Germinal center (tissue), 1 donor: Measurements from ENCODE around the gene TNS3.

Source experiments
- DNase-seq: peaks from one replicate; pipeline ENCODE4 v3.0.0; 2012; ENCODE audit warnings: mixed read lengths, low spot score

Gene TNS3

DNA sequence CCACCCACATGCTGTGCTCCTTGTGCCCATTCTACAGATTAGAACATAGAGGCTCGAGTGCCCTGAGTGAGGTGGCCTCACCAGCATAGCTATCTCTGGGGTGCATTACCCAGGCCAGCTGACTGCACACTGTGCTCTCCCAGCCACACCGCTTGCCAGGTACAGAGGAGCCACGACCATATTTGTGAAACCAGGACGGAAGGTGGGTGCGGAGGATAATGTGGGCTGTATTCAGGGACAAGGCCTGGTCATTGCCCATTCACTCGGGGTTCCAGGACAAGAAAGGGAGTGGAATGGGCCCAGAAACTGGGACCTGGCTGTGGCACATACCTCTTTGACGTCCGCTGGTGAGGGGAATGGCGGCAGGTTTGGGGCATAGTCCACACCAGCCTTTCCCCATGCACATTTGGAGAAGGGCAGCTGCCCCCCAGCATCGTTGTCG lies 236.0 kb downstream of the TNS3 start:
- DNase-seq: no peak

- DNase-seq: no peak
Measured at GRCh38 chr7:47344171-47344955, 237.5 kb downstream of the TNS3 start.

DNA sequence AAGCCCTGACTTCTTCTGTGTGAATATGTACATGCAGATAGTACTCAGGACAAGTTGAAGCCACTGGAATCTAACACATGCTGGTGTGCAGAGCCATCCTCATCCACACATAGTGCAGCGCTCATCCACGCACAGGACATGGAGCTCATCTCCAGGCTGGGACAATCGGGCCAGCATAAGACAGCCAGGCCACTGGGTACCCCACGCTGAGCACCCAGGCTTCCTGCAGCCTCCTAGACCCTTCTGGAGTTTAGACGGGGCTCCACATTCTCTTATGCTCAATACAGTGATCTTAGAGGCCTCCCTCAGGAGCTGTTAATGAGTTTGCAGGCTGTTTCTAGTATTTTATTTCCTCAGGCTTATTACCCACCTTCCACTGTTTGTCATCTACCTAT lies 238.9 kb downstream of the TNS3 start:
- no peak for DNase-seq

DNA sequence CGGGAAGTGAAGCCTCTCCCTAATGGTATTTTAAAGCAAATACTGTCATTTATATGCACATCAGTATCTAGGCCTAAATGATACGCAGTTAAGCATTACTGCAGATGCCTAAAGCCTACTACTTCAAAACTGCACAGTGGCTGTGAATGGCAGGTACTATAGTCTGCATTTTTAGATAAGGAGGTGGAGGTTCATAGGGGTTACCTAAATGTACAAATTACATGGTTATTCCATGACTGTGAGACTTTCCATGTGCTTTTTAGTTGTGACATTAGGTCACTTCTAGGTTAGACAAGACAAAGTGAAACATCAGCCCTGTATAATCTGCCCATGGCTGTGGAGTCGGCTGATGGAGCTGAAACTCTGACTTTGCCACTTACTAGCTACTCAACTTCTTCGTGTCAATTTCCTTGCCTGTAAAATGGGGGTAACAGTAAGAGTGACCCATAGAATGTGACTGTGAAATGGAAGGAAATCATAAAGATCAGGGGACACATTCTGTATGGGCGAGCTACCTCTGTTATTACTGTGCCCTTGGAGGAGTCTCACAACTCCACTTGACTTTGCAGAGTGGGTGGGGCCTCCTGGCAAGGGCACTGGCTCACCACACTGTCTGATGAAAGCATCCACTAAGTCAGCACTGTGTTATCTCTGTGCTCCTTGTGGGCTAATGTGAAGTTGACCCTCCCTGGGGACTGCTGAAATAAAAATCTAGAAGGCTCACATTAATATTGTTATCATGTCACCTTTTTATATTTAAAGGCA lies 239.4 kb downstream of the TNS3 start:
- DNase-seq: no peak

GRCh38 chr7:47340517-47340916 lies 241.4 kb downstream of the TNS3 start:
- DNase-seq: no peak

- DNase-seq: no peak
Measured at GRCh38 chr7:47338026-47338425, 243.9 kb downstream of the TNS3 start.

- DNase-seq: peak; percentile 14
Measured at GRCh38 chr7:47337531-47337930, 244.4 kb downstream of the TNS3 start.

DNA sequence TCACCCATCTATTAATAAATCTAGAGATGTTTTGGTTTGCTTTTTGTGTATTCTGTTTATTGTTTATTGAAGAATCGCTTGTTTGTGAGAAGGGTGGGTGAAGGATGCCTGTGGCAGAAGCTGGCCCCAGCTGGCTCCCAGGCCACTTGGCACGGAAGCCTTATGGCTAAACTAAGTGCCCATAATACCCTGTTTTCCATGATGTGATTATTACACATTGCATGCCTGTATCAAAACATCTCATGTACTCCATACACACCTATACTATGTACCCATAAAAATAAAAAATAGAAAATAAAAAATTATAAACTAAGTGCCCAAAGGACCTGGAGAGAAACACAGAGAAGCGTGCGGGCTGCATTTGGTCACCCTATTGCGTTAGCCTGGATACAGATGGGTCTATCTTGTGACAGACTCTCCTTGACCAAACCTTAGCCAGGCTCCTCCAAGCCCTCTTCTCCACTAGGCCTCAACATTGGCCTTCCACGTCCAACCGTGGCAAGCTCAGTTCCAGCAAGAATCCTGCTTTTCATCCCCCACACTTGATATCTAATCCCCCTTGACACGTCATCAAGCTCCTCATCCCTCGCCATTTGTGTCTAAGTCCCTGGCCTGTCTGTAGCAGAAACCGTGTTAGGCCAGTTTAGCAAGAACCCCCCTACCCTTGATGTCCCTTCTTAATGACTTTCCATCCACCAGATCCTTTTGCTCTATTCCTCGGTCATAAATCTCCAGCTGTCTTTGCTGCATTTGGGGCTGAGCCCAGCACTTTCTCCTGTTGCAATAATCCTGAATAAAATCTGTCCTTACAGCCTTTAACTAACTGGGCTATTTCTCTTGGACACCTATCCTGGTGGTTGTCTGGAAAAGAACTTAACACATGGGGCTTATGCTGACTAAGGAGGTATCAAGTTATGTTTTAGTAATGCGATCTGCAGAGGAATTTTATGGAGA lies 245.2 kb downstream of the TNS3 start:
- DNase-seq: no peak

DNA sequence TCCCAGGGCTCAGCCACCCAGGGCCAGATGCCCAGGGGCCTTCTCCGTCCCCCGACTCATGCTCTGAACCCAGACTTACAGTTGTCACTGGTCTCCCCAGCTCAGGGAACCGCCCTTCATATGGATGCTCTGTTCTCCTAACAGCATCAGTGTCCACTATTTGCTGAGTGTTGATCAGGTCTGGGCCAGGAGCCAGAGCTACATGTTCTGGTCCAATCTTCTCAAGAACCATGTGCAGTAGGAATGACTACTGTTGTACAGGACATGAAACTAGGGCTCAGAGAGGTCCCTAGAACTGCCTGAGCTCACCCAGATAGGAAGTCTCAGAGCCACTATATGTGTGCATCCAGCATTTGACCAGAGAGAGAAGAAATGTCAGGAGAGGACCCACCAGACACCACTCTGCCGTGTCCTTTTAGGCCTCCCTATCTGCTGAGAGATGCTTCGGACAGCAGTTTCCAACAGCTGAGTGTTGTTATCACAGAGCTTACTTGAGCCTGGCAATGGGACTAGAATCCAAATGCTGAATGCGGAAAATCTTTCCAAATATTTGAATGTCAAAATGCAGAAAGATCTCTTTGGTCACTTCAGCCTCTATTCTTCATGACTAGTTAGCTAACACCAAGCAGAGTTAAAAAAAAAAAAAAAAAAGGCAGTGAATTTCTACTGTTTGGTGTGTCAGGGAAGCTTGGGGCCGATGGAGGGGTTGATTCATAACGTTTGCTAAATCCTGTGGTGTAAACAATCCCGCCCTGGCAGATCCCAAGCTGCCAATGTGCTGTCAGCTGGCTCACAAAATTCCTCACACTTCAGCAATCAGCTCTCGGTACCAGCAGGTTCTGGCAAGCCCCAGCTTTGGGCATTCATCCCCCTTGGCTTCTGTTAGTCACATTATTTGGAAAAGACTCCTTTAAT lies 246.1 kb downstream of the TNS3 start:
- DNase-seq: no peak

GRCh38 chr7:47335071-47335470 lies 246.8 kb downstream of the TNS3 start:
- DNase-seq: no peak

DNA sequence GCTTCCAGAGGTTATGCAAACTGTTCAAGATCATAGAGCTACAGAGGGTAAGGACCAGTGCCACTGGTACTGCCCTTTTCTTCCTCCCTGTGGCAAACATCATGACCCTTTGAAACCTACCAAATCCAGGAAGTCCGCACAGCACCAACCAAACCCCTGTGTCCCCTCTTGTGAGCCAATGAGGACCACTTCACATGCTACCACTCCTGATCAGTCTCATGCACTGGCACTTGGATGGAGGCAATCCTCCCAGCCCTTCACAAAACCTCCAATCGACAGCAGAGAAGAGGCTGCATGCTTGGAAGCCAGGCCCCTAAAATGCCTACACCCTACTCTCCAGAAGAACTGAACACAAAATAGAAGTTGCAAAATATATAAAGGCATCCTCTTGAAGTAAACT lies 248.0 kb downstream of the TNS3 start:
- no peak for DNase-seq

GRCh38 chr7:47333554-47333887 lies 248.4 kb downstream of the TNS3 start:
- DNase-seq: no peak

GRCh38 chr7:47332681-47333553 lies 249.0 kb downstream of the TNS3 start:
- no peak for DNase-seq

DNA sequence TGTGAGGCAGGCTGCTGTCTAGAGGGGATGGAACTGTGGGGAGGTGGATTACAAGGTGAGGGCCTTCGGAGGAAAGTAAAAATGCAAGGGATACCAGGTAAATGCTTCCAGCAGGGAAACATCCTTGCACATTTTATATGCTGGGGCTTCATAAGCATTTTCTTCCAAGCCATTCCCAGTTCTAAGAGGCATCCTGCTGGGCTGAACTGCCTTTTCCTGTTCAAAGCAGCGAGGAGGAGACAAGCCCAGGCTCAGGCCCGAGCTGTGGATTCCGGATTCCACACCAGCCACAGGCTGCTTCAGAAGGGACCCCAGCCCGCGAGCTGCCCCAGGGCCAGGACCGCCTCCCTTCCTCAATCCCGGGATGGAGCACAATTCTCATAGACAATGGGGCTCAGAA lies 249.7 kb downstream of the TNS3 start:
- DNase-seq: no peak

DNA sequence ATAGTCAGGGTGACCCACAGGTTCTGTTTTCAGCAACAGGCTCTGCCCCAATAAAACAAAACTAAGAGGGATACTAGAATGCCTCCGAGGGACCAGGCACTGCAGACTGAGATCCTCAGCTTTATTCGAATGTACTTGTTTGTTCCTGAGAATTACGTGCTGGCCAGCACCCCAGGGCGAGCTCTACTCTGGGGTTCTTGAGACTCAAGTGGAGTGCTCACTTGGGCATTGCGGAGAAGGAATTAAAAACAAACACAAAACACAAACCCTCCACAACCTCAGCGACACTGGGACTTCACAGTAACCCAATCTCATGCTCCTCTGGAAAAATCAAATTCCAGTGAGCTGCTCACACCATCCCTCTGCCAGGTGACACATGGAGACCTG lies 250.7 kb downstream of the TNS3 start:
- no peak for DNase-seq

- no peak for DNase-seq
Measured at GRCh38 chr7:47330561-47331178, 251.2 kb downstream of the TNS3 start.

DNA sequence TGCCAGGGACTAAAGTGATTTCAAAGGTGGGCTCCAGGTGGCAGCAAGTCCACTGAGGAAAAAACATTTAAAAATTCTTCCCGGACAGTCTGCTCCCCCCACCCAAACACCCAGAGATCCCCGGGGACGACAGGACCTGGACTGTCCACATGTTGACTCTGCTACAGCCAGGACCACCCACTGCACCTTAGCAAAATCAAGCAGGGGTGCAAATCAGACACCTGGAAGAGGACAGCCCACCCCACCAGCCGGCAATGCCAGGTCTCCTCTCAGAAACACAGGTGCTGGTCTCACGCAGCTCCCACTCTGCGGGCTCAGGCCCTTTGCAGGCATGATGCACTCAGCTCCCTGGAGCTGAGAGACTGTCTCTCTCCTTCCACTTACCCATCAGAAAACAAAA lies 251.9 kb downstream of the TNS3 start:
- no peak for DNase-seq

- DNase-seq: no peak
Measured at GRCh38 chr7:47329320-47329926, 252.5 kb downstream of the TNS3 start.
